SK-N-SH treated with all-trans-retinoic acid at 6 μM for 48 hours (cell line): ENCODE data around the gene CHI3L2.

Experiments used
- ARNTL ChIP-seq: fragments of 450-650 bp; formaldehyde crosslinking; IDR thresholded peaks from 2 replicates; pipeline ENCODE4 v1.5.0; 2020; ENCODE audit warnings: low read depth, mild to moderate bottlenecking, moderate library complexity, borderline replicate concordance
- CREB5 ChIP-seq: fragments of 250-450 bp; sonication (Bioruptor Pico); IDR thresholded peaks from 2 replicates; pipeline ENCODE4 v1.5.1; 2020; ENCODE audit warnings: low read depth, mild to moderate bottlenecking, moderate library complexity
- CSDC2 ChIP-seq: fragments of 250-450 bp; sonication (Bioruptor Pico); IDR thresholded peaks from 2 replicates; pipeline ENCODE4 v1.5.0; 2020; ENCODE audit warnings: mild to moderate bottlenecking, moderate library complexity
- CSRNP3 ChIP-seq: fragments of 250-450 bp; sonication (Bioruptor Pico); IDR thresholded peaks from 2 replicates; pipeline ENCODE4 v1.5.1; 2021; ENCODE audit warnings: mild to moderate bottlenecking, moderate library complexity
- ESRRG ChIP-seq: fragments of 250-450 bp; sonication (Bioruptor Pico); IDR thresholded peaks from 2 replicates; pipeline ENCODE4 v1.6.1; 2021; ENCODE audit warnings: mild to moderate bottlenecking
- PATZ1 ChIP-seq: fragments of 250-450 bp; sonication (Bioruptor Pico); IDR thresholded peaks from 2 replicates; pipeline ENCODE4 v1.8.0; 2020; ENCODE audit warnings: mild to moderate bottlenecking, moderate library complexity, borderline replicate concordance
- POU6F1 ChIP-seq: fragments of 250-450 bp; sonication (Bioruptor Pico); IDR thresholded peaks from 2 replicates; pipeline ENCODE4 v1.8.0; 2021; ENCODE audit warnings: low read depth, mild to moderate bottlenecking, moderate library complexity, borderline replicate concordance
- RARB ChIP-seq: fragments of 250-450 bp; sonication (Bioruptor Pico); IDR thresholded peaks from 2 replicates; pipeline ENCODE4 v1.8.0; 2021; ENCODE audit warnings: mild to moderate bottlenecking, moderate library complexity
- SNAI2 ChIP-seq: fragments of 250-450 bp; sonication (Bioruptor Pico); IDR thresholded peaks from 2 replicates; pipeline ENCODE4 v1.5.0; 2020; ENCODE audit warnings: mild to moderate bottlenecking, moderate library complexity
- TCF4 ChIP-seq: fragments of 250-450 bp; sonication (Bioruptor Pico); IDR thresholded peaks from 2 replicates; pipeline ENCODE4 v1.8.0; 2021; ENCODE audit warnings: mild to moderate bottlenecking, moderate library complexity, borderline replicate concordance
- TOX ChIP-seq: fragments of 250-450 bp; sonication (Bioruptor Pico); IDR thresholded peaks from 2 replicates; pipeline ENCODE4 v1.8.0; 2021; ENCODE audit warnings: mild to moderate bottlenecking, moderate library complexity, borderline replicate concordance
- TSHZ2 ChIP-seq: fragments of 250-450 bp; sonication (Bioruptor Pico); IDR thresholded peaks from 2 replicates; pipeline ENCODE4 v1.5.0; 2020; ENCODE audit warnings: mild to moderate bottlenecking, moderate library complexity
- ZC3H10 ChIP-seq: fragments of 250-450 bp; sonication (Bioruptor Pico); IDR thresholded peaks from 2 replicates; pipeline ENCODE4 v1.5.1; 2021; ENCODE audit warnings: mild to moderate bottlenecking, moderate library complexity
- ZFP30 ChIP-seq: fragments of 450-650 bp; formaldehyde crosslinking; IDR thresholded peaks from 2 replicates; pipeline ENCODE4 v1.5.0; 2022; ENCODE audit warnings: mild to moderate bottlenecking, moderate library complexity

GRCh38 chr1:111208921-111209320, 18.6 kb upstream of the CHI3L2 start:
- no peak for TF ChIP-seq ARNTL (CRISPR knock-in tag)
- TF ChIP-seq CREB5 (CRISPR knock-in tag): no peak
- no peak for TF ChIP-seq PATZ1
- TF ChIP-seq ZC3H10 (CRISPR knock-in tag): no peak
- TF ChIP-seq TSHZ2 (CRISPR knock-in tag): no peak
- no peak for TF ChIP-seq TOX (CRISPR knock-in tag)
- no peak for TF ChIP-seq ZFP30 (CRISPR knock-in tag)
- TF ChIP-seq SNAI2 (CRISPR knock-in tag): no peak
- no peak for TF ChIP-seq CSDC2 (CRISPR knock-in tag)
- TF ChIP-seq TCF4 (CRISPR knock-in tag): no peak
- no peak for TF ChIP-seq CSRNP3 (CRISPR knock-in tag)
- TF ChIP-seq RARB: no peak
- TF ChIP-seq ESRRG: no peak
- no peak for TF ChIP-seq POU6F1 (CRISPR knock-in tag)
